Measurements from ENCODE around the gene PRDM13. TPM values are rescaled to one million over a fixed set of nuclear protein-coding genes. Genes with fewer than 3 reads are reported as not detected.

PRDM13 gene
- total RNA-seq, 1 experiment from 2014 or later: not detected

- ATAC-seq (no peak), DNase-seq (ENCODE audit: low read depth, low spot score) (no peak)
- intact Hi-C loops (cut with micrococcal nuclease; ENCODE audit: unreplicated experiment) (no loop called here), in situ Hi-C loops (cut with HindIII; ENCODE audit: low pct_unique_long_range_greater_than_20kb, low sequenced_read_pairs) (no loop called here)
- H3K4me1 ChIP-seq (ENCODE audit: control insufficient read depth, insufficient read depth, low read length): no peaks in the 10 kb centered on the region
- peaks cover 4% of the 10 kb centered on the region; the same call in 1 of the 2 replicates for H3K27me3 ChIP-seq (ENCODE audit: control insufficient read depth, insufficient read depth, low read length)
- no peaks in the 10 kb centered on the region for H3K36me3 ChIP-seq (ENCODE audit: control insufficient read depth, insufficient read depth, low read length)
- H3K9me3 ChIP-seq (ENCODE audit: control insufficient read depth, insufficient read depth, low read depth, low read length): no peaks in the 10 kb centered on the region
- ChIA-PET CTCF (no interaction called here), POLR2A (no interaction called here)
- H3K4me3 ChIP-seq (ENCODE audit: low read depth in 2 of 2, low read length in 2 of 2): no peak overlapping the region
- no peak overlapping the region for H3K27ac ChIP-seq (ENCODE audit: low read length)
- BruUV-seq (replicated peaks): no TSS peak
- TF ChIP-seq CTCF (IDR thresholded peaks at IDR 0.05) (no peak), SIN3A (IDR thresholded peaks at IDR 0.05; ENCODE audit: borderline replicate concordance, insufficient read depth, low read depth, low read length) (no peak), REST (IDR thresholded peaks at IDR 0.05; ENCODE audit: insufficient read depth in 1 of 2, low read depth in 2 of 2, low read length in 1 of 2) (no peak), POLR2AphosphoS5 (IDR thresholded peaks at IDR 0.05; ENCODE audit: low read depth, low read length) (no peak), TCF7L2 (IDR thresholded peaks at IDR 0.05; ENCODE audit: low read depth, low read length) (no peak)
Observed at GRCh38 chr6:99573980-99574617, 32.5 kb upstream of the PRDM13 start.

GRCh38 chr6:99575544-99576227 is 30.9 kb upstream of the PRDM13 start:
- intact Hi-C loops (cut with micrococcal nuclease; ENCODE audit: unreplicated experiment): no loop called here
- H3K4me3 ChIP-seq (ENCODE audit: low read depth in 2 of 2, low read length in 2 of 2): no peak overlapping the region
- BruUV-seq (replicated peaks): no TSS peak
- ChIA-PET CTCF (no interaction called here), POLR2A (no interaction called here)
- H3K27ac ChIP-seq (ENCODE audit: low read length): no peak overlapping the region
- no peaks in the 10 kb centered on the region for H3K4me1 ChIP-seq (ENCODE audit: control insufficient read depth, insufficient read depth, low read length)
- peaks cover 4% of the 10 kb centered on the region; the same call in 1 of the 2 replicates for H3K27me3 ChIP-seq (ENCODE audit: control insufficient read depth, insufficient read depth, low read length)
- H3K9me3 ChIP-seq (ENCODE audit: control insufficient read depth, insufficient read depth, low read depth, low read length): no peaks in the 10 kb centered on the region
- TF ChIP-seq CTCF (IDR thresholded peaks at IDR 0.05) (no peak), SIN3A (IDR thresholded peaks at IDR 0.05; ENCODE audit: borderline replicate concordance, insufficient read depth, low read depth, low read length) (no peak)
- in situ Hi-C loops (cut with HindIII; ENCODE audit: low pct_unique_long_range_greater_than_20kb, low sequenced_read_pairs): no loop called here
- DNase-seq (ENCODE audit: low read depth, low spot score): no peak
- no peaks in the 10 kb centered on the region for H3K36me3 ChIP-seq (ENCODE audit: control insufficient read depth, insufficient read depth, low read length)
- no peak for ATAC-seq

Measured in Panc1 (cell line).